ENCODE measurements around the gene GPA33.
"Not testable (repeated sequence)": the region's sequence is repeated elsewhere in the genome, so short reads cannot be mapped to it uniquely, and the experiment has no call there.

The GPA33 gene

GRCh38 chr1:167029553-167029952 lies 60.6 kb downstream of the GPA33 start:
- H3K36me3 Mint-ChIP-seq (ENCODE audit: low read depth); H3K4me1 Mint-ChIP-seq; ATAC-seq; DNase-seq; H3K4me3 Mint-ChIP-seq; H3K27ac Mint-ChIP-seq; H3K9me3 Mint-ChIP-seq: not testable (repeated sequence)
- peaks cover 29% of the 10 kb centered on the region for H3K27me3 Mint-ChIP-seq

DNA sequence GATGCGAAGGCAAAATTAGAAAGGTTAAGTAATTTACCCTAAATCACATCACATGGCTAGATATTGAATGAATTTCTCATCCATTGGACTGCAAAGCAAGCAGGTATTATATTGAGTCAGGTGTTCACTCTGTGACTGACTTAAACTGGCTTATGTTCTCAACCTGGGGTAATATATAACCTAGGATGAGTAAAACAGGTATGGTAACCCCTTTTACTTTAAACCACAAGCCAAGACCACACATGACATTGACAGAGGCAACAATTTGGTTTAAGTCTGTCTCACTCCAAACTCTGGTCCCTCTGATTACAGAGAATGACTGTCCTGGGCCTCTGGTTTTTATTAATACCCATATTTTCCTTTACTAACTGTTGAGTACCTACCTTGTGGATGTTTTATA lies 67.8 kb downstream of the GPA33 start:
- Mint-ChIP-seq H3K4me3 (no peak overlapping the region), H3K9me3 (no peaks in the 10 kb centered on the region), H3K27ac (no peak overlapping the region), H3K4me1 (no peaks in the 10 kb centered on the region), H3K27me3 (peaks cover 18% of the 10 kb centered on the region), H3K36me3 (ENCODE audit: low read depth) (no peaks in the 10 kb centered on the region)
- DNase-seq (no peak), ATAC-seq (no peak)

DNA sequence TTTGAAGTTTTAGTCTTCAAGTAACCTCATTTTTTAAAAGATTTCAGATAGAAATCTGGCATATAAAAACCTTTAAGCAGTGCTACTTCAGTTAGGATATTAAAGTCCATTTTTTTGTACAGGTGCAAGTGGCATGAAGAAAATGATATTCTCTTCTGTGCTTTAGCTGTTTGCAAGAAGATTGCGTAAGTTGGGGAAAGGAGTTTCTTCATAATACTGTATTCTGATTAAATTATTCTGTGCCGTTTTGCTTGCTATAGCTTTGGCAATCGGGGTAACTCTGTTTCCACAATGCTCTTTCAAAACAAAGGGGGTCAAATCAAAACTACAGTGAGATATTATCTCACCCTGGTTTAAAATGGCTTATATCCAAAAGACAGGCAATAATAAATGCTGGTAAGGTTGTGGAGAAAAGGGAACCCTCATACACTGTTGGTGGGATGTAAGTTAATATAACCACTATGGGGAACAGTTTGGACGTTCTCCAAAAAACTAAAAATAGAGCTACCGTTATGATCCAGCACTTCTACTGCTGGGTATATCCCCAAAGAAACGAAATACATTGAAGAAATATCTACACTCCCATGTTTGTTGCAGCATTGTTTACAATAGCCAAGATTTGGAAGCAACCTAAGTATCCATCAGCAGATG lies 74.0 kb downstream of the GPA33 start:
- H3K4me1 Mint-ChIP-seq, result peaks cover under 1% of the 10 kb centered on the region
- no peak overlapping the region for H3K4me3 Mint-ChIP-seq
- no peak overlapping the region for H3K27ac Mint-ChIP-seq
- H3K9me3 Mint-ChIP-seq, result no peaks in the 10 kb centered on the region
- DNase-seq (no peak), ATAC-seq (no peak)
- peaks cover 13% of the 10 kb centered on the region for H3K27me3 Mint-ChIP-seq
- H3K36me3 Mint-ChIP-seq (ENCODE audit: low read depth), result no peaks in the 10 kb centered on the region

GRCh38 chr1:167013108-167013929 lies 76.9 kb downstream of the GPA33 start:
- Mint-ChIP-seq H3K27me3 (peaks cover 24% of the 10 kb centered on the region), H3K4me1 (peaks cover 12% of the 10 kb centered on the region), H3K36me3 (ENCODE audit: low read depth) (no peaks in the 10 kb centered on the region), H3K27ac (no peak overlapping the region), H3K9me3 (no peaks in the 10 kb centered on the region), H3K4me3 (no peak overlapping the region)
- ATAC-seq (no peak), DNase-seq (no peak)

DNA sequence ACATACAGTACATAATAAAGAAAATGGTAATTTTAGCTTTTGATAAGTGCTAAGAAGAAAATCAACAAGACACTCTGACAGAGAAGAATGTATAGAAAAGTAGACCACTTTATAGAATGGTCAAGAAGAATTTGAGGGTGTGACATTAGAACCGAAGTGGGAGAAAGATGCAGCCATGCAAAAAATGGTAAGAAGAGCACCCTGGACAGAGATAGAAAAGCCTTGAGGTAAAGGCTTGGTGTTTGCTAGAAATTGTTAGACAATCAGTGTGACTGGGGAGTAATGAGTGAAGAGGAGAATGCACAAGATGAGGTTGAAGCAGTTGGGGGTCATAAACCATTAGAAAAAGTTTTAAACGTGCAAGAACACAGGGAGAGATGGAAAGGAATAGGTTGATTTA lies 77.6 kb downstream of the GPA33 start:
- ATAC-seq, result no peak
- H3K9me3 Mint-ChIP-seq, result no peaks in the 10 kb centered on the region
- DNase-seq, result no peak
- no peak overlapping the region for H3K27ac Mint-ChIP-seq
- H3K4me3 Mint-ChIP-seq, result no peak overlapping the region
- no peaks in the 10 kb centered on the region for H3K36me3 Mint-ChIP-seq (ENCODE audit: low read depth)
- H3K27me3 Mint-ChIP-seq, result peaks cover 26% of the 10 kb centered on the region
- H3K4me1 Mint-ChIP-seq, result peaks cover 12% of the 10 kb centered on the region

GRCh38 chr1:167011560-167012191 lies 78.5 kb downstream of the GPA33 start:
- Mint-ChIP-seq H3K27me3 (peaks cover 26% of the 10 kb centered on the region), H3K27ac (no peak overlapping the region), H3K4me1 (peaks cover 12% of the 10 kb centered on the region), H3K4me3 (no peak overlapping the region), H3K9me3 (no peaks in the 10 kb centered on the region), H3K36me3 (ENCODE audit: low read depth) (no peaks in the 10 kb centered on the region)
- ATAC-seq (no peak), DNase-seq (no peak)

- H3K36me3 Mint-ChIP-seq (ENCODE audit: low read depth), result no peaks in the 10 kb centered on the region
- H3K4me1 Mint-ChIP-seq, result peaks cover 3% of the 10 kb centered on the region
- no peak overlapping the region for H3K4me3 Mint-ChIP-seq
- H3K9me3 Mint-ChIP-seq, result peaks cover 15% of the 10 kb centered on the region
- H3K27me3 Mint-ChIP-seq, result peaks cover 3% of the 10 kb centered on the region
- no peak overlapping the region for H3K27ac Mint-ChIP-seq
- ATAC-seq (no peak), DNase-seq (no peak)
Measured at GRCh38 chr1:167003711-167004110, 86.5 kb downstream of the GPA33 start.
